Stimulated activated CD4-positive, alpha-beta T cell treated with anti-CD3 and anti-CD28 coated beads, TNF-alpha, amount 100 ng/mL, for 48 hours (primary cell): Measurements from ENCODE around the gene VPS11.
"Not testable (repeated sequence)": the region's sequence is repeated elsewhere in the genome, so short reads cannot be mapped to it uniquely, and the experiment has no call there.

Experiments
- DNase-seq, 3 donors: peaks; one replicate each; pipeline ENCODE4 v3.0.0-alpha.2; 2020; ENCODE audit warnings: low read depth in 3 of 3

Gene VPS11

GRCh38 chr11:119103161-119103664 is 35.6 kb downstream of the VPS11 start:
- DNase-seq, result not testable (repeated sequence)

DNA sequence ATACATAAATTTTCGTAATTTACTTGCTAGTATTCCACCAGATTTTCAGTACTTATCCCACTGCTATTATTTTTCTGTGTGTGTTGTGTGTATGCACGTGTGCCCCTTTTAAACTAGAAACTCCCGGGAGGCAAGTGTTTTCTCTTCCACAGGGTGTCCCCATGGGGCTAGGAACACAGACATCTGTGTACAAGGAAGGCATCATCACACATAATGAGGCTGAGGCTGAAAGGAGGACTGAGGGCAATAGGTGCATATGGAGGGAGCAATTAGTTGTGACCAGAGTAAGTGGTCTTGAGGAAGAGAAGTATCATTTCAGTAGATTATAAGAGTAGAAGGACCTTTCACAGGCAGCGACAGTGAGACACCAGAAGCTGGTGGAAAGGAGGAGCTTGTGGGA is 36.2 kb downstream of the VPS11 start:
- DNase-seq, result no peak

DNA sequence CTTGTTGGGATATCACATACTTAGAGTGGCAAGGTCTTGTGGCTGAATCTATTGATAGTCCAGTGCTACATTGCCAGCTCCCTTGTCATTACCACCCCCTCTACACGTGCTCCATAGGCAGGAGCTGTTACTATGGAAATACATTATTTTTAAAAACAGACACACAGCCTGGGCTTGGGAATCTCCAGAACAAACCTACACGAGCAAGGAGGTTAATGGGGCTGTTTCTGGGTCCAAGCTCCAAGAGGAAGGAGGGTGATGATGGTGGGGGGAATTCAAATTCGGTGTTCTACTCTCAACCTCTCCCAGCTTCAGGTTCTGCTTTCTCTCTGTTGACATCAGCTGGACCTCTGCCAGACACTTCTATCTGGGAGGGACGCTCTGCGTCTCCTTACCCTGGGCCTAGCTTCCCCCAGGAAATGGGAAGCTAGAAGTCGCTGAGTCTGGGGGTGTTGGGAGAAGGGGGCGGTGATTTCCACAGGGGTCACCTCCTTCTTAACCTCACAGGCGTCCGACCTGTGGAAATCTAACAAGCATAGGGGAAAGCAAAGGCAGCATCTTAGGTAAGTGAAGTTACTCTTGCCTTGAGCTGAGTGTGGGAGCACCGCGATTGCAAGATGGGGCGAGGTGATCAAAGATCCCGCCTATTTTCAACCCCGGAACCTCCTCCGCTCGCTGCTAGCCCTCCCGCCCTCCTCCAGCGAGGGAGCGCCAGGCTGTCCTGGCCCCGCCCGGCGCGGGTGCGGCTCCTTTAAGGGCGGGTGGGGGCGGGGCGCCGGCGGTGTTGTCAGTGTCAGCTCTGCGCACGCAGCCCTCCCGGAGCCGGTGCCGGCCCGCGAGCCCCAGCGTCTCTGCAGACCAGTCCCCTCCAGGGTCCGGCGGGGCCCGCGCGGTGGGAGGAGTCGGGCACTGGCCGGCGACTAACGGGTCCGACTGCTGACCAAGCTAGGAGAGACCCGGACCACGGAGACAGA is 39.2 kb downstream of the VPS11 start, which contains the start of gene C2CD2L:
C2CD2L (plus strand) TSS at position 781 of the 974 bp plus-strand sequence. CDS start 398 bp downstream, outside the sequence.
- DNase-seq, result peak; percentile 71 to 86 (median 84)

DNA sequence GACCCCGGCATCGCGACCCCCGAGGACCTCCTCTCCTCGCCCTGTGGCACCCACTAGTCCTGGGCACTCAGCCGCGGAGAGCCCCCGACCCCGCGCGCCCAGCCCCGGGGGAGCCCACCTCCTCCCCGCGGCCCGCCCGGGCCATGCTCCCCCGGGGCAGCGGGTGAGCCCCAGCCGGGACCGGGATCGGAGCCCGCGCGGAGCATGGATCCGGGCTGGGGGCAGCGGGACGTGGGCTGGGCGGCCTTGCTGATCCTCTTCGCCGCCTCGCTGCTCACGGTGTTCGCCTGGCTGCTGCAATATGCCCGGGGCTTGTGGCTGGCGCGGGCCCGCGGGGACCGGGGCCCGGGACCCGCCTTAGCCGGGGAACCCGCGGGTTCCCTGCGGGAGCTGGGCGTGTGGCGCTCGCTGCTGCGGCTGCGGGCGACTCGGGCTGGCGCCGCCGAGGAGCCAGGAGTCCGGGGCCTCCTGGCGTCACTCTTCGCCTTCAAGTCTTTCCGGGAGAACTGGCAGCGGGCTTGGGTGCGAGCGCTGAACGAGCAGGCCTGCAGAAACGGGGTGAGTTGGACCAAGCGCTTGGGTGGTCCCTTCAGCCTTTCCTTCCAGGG is 40.0 kb downstream of the VPS11 start:
- no peak for DNase-seq

DNA sequence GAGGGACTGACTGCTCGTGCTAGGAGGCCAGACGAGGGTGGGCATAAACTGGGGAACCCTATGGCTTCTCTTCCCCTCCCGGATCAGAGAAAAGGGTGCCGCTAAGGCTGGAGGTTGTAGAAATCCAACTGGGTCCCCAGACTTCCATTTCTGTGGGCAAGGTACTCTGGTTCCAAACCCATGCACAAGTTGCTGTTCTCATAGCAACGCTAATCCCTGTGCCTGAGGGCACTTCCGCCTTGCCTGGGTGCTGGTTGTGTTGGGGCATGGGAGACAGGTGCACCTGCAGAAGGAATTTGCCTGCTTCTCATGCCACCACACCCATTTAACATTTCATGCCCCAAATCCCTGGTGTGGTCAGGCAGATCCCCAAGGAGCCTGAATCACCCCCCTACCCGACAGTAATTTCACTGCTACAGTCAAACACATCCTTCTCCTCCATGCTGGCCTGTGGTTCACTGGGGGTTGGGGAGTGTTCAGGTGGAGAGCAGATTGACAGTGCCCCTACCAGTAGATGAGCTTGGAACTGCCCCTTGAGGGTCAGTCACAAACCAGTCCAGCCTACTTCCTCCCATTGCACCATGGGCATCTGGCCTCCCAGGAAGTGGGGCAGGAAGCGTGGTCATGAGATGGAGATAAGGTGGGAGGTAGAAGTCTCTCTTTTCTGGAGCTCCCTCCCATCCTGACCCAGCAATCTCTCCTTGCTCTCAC is 40.7 kb downstream of the VPS11 start:
- DNase-seq, result peak in 1 of 3 donors; percentile 31

DNA sequence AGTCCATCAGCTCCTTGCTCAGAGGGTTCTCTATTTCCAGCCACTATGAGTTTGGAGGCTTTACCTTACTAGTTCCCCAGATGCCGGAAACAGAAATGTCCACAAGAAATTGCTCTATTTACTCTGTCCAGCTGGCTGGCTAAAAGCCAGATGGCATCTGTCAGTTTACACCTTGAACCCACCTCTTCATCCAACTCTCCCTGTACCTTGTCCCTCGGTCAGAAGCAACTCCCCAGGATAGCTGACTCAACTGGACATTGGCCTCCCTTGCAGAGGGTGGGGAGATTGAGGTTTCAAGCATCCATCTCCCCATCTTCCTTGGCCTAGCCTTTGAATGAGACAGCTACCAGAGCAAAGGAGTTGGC is 41.2 kb downstream of the VPS11 start:
- no peak for DNase-seq

- no peak for DNase-seq
Observed at GRCh38 chr11:119109843-119110242, 42.2 kb downstream of the VPS11 start.

- DNase-seq, result no peak
Observed at GRCh38 chr11:119110439-119110838, 42.8 kb downstream of the VPS11 start.

DNA sequence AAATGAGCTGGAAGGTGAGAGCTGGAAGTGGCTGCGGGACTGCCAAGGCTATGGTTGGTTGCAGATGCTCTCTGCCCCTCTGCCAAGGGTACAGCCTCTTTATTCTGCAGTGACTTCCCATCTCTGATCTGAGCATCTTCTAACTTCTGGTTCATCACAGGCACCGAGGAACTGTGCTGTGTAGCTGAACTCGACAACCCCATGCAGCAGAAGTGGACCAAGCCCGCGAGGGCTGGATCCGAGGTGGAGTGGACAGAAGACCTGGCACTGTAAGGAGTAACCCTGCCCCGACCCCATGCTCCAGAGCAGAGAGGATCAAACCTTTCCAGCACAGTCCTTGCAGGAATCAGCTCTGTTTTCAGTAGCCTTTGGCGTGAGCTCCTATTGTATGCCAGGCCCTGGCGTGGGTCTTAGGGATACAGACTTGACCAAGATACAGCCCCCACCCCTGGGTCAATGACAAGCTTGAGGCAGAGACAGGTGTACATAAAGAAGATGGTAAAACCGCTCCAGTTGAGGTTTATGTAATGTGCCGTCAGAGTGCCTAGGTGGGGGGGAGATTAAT is 43.8 kb downstream of the VPS11 start:
- no peak for DNase-seq

DNA sequence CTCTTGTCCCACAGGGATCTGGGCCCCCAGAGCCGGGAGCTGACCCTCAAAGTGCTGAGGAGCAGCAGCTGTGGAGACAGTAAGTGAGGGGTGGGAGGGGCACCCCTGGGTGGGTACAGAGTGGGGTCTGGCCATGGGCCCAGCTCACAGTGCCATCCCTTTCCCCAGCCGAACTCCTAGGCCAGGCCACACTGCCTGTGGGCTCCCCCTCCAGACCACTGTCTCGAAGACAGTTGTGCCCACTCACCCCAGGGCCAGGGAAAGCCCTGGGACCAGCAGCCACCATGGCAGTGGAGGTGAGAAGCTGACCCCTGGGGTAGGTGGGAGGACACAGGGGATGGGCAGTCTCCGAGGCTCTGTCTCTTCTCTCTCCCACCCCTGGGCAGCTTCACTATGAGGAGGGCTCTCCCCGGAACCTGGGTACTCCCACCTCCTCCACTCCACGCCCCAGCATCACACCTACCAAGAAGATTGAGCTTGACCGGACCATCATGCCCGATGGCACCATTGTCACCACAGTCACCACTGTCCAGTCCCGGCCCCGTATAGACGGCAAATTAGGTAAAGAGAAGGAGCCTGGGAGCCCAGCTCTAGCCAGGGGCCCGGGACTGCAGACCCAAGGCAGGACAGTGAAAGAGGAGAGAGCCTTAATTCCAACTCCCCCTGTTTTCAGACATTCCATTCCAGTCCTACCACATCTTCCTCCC is 44.8 kb downstream of the VPS11 start:
- no peak for DNase-seq

GRCh38 chr11:119113716-119114115 is 46.1 kb downstream of the VPS11 start:
- no peak for DNase-seq

- no peak for DNase-seq
Observed at GRCh38 chr11:119114351-119114750, 46.7 kb downstream of the VPS11 start.

- no peak for DNase-seq
Observed at GRCh38 chr11:119115484-119116234, 48.0 kb downstream of the VPS11 start.

DNA sequence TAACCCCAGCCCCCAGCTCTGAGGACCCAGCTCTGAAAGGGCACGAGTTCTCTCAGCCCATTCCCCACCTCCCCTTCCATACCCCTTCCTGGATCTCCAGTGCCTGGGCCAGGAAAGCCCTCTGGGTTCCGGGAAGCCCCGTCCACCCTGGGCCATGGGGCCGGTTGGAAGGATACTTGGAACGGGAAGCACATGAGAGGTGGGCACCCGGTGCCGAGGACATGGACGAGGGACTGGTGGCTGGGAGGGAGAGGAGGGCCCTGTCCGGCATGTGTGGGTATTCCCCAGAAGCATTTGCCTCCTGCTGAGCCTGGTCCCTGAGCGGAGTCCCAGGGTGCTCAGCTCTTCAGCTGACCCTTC is 48.6 kb downstream of the VPS11 start:
- DNase-seq, result no peak

- no peak for DNase-seq
Observed at GRCh38 chr11:119116601-119117000, 49.0 kb downstream of the VPS11 start.

- no peak for DNase-seq
Observed at GRCh38 chr11:119117004-119117706, 49.5 kb downstream of the VPS11 start.

DNA sequence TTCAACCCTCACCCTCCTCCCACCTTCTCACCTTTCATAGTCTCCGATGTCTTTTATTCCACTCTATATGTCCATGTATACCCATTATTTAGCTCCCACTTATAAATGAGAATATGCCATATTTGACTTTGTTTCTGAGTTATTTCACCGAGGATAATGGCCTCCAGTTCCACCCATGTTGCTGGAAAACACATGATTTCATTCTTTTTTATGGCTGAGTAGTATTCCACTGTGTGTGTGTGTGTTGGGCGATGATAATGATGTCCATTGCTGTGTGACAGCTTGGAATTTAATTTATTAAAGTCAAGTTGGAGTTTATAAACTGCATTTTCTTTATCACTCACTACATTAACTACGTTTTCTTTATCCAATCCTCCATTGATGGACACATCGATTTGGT is 50.6 kb downstream of the VPS11 start:
- DNase-seq, result no peak

- DNase-seq, result no peak
Observed at GRCh38 chr11:119118946-119119345, 51.3 kb downstream of the VPS11 start.

GRCh38 chr11:119120639-119121007 is 53.0 kb downstream of the VPS11 start:
- DNase-seq, result no peak
